BLaER1 treated with 17β-estradiol and CSF1 and Interleukin-3, amounts not matched to agents 10 nM and 100 nM (cell line): ENCODE data around the gene EGFL6.

Experiments
- H3K27ac ChIP-seq, 11 experiments: shearing (Covaris generic); formaldehyde crosslinking; 2 replicates each; pipeline ENCODE4 v1.8.1; 2022
- H3K27me3 ChIP-seq, 11 experiments: shearing (Covaris generic); formaldehyde crosslinking; 2 replicates each; pipeline ENCODE4 v1.8.1; 2022
- H3K36me3 ChIP-seq, 11 experiments: shearing (Covaris generic); formaldehyde crosslinking; 2 replicates each; pipeline ENCODE4 v1.8.1; 2022
- H3K4me1 ChIP-seq, 10 experiments: shearing (Covaris generic); formaldehyde crosslinking; 2 replicates each; pipeline ENCODE4 v1.8.1; 2022
- H3K4me2 ChIP-seq, 11 experiments: shearing (Covaris generic); formaldehyde crosslinking; 2 replicates each; pipeline ENCODE4 v1.8.1; 2022
- H3K4me3 ChIP-seq, 10 experiments: shearing (Covaris generic); formaldehyde crosslinking; 2 replicates each; pipeline ENCODE4 v1.8.1; 2022
- H3K9ac ChIP-seq, 11 experiments: shearing (Covaris generic); formaldehyde crosslinking; 2 replicates each; pipeline ENCODE4 v1.8.1; 2022
- H3K9me3 ChIP-seq, 11 experiments: shearing (Covaris generic); formaldehyde crosslinking; replicated peaks in 1 of 11; 2 replicates each; pipeline ENCODE4 v1.8.1; 2022
- H4K20me1 ChIP-seq, 11 experiments: shearing (Covaris generic); formaldehyde crosslinking; 2 replicates each; pipeline ENCODE4 v1.8.1; 2022
- Cebpa-rat ChIP-seq, 11 experiments: shearing (Covaris generic); IDR thresholded peaks; 2 replicates each; pipeline ENCODE4 v1.8.1; 2022

The EGFL6 gene

GRCh38 chrX:13579661-13580060 is 10.3 kb downstream of the EGFL6 start:
- no peak for TF ChIP-seq Cebpa-rat (IDR thresholded peaks at IDR 0.05)
- no peak overlapping the region for H3K4me3 ChIP-seq
- no peaks in the 10 kb centered on the region; a peak in 2 of 22 replicates for H4K20me1 ChIP-seq
- H3K4me1 ChIP-seq: no peaks in the 10 kb centered on the region
- peaks cover 80 to 90% (median 87%) of the 10 kb centered on the region in 11 experiments for H3K27me3 ChIP-seq
- H3K9me3 ChIP-seq: peaks cover 0 to 42% (median 6%) of the 10 kb centered on the region in 11 experiments; a peak in 7 of 22 replicates
- H3K36me3 ChIP-seq: no peaks in the 10 kb centered on the region
- no peak overlapping the region for H3K27ac ChIP-seq
- no peak overlapping the region for H3K9ac ChIP-seq
- H3K4me2 ChIP-seq: no peak overlapping the region

GRCh38 chrX:13581554-13581953 is 12.2 kb downstream of the EGFL6 start:
- H3K36me3 ChIP-seq: no peaks in the 10 kb centered on the region
- H3K4me2 ChIP-seq: no peak overlapping the region
- no peak for TF ChIP-seq Cebpa-rat (IDR thresholded peaks at IDR 0.05)
- H3K4me3 ChIP-seq: no peak overlapping the region
- H3K27me3 ChIP-seq: peaks cover 81 to 90% (median 87%) of the 10 kb centered on the region in 11 experiments
- H3K4me1 ChIP-seq: no peaks in the 10 kb centered on the region
- no peak overlapping the region for H3K27ac ChIP-seq
- no peaks in the 10 kb centered on the region; a peak in 3 of 22 replicates for H4K20me1 ChIP-seq
- H3K9me3 ChIP-seq: peaks cover 3 to 38% (median 12%) of the 10 kb centered on the region in 11 experiments; a peak in 18 of 22 replicates
- no peak overlapping the region for H3K9ac ChIP-seq

GRCh38 chrX:13587786-13588477 is 18.5 kb downstream of the EGFL6 start:
- Histone ChIP-seq H3K4me3 (no peak overlapping the region), H3K9me3 (peaks cover 7 to 39% (median 16%) of the 10 kb centered on the region in 11 experiments; a peak in 19 of 22 replicates), H3K36me3 (no peaks in the 10 kb centered on the region), H3K9ac (no peak overlapping the region), H3K27ac (no peak overlapping the region), H3K4me2 (no peak overlapping the region), H4K20me1 (no peaks in the 10 kb centered on the region; a peak in 3 of 22 replicates), H3K4me1 (no peaks in the 10 kb centered on the region), H3K27me3 (peaks cover 98 to 100% (median 99%) of the 10 kb centered on the region in 11 experiments)
- TF ChIP-seq Cebpa-rat (IDR thresholded peaks at IDR 0.05): no peak

GRCh38 chrX:13590207-13590606 is 20.8 kb downstream of the EGFL6 start:
- H3K9ac ChIP-seq: no peak overlapping the region
- TF ChIP-seq Cebpa-rat (IDR thresholded peaks at IDR 0.05): no peak
- H3K4me1 ChIP-seq: no peaks in the 10 kb centered on the region
- no peak overlapping the region for H3K4me2 ChIP-seq
- H4K20me1 ChIP-seq: no peaks in the 10 kb centered on the region; a peak in 1 of 22 replicates
- peaks cover 7 to 29% (median 16%) of the 10 kb centered on the region in 11 experiments; a peak in 19 of 22 replicates for H3K9me3 ChIP-seq
- H3K4me3 ChIP-seq: no peak overlapping the region
- H3K36me3 ChIP-seq: no peaks in the 10 kb centered on the region
- no peak overlapping the region for H3K27ac ChIP-seq
- H3K27me3 ChIP-seq: peaks cover 97 to 100% (median 98%) of the 10 kb centered on the region in 11 experiments

- Histone ChIP-seq H3K36me3 (no peaks in the 10 kb centered on the region), H3K4me1 (no peaks in the 10 kb centered on the region), H3K9me3 (peaks cover 7 to 26% (median 15%) of the 10 kb centered on the region in 11 experiments; a peak in 19 of 22 replicates), H3K27ac (no peak overlapping the region), H3K27me3 (peaks cover 97 to 100% (median 98%) of the 10 kb centered on the region in 11 experiments), H3K9ac (no peak overlapping the region), H3K4me2 (no peak overlapping the region), H4K20me1 (no peaks in the 10 kb centered on the region; a peak in 1 of 22 replicates), H3K4me3 (no peak overlapping the region)
- TF ChIP-seq Cebpa-rat (IDR thresholded peaks at IDR 0.05): no peak
Measured at GRCh38 chrX:13590914-13591313, 21.5 kb downstream of the EGFL6 start.

- Histone ChIP-seq H3K4me1 (no peaks in the 10 kb centered on the region), H3K27me3 (peaks cover 94 to 98% (median 96%) of the 10 kb centered on the region in 11 experiments), H3K9me3 (peaks cover 0 to 15% (median 8%) of the 10 kb centered on the region in 11 experiments; a peak in 14 of 22 replicates), H3K9ac (no peak overlapping the region), H3K27ac (no peak overlapping the region), H3K36me3 (no peaks in the 10 kb centered on the region), H3K4me3 (no peak overlapping the region), H4K20me1 (peaks cover 0 to 7% (median 0%) of the 10 kb centered on the region in 11 experiments; a peak in 3 of 22 replicates), H3K4me2 (no peak overlapping the region)
- TF ChIP-seq Cebpa-rat (IDR thresholded peaks at IDR 0.05): no peak
Measured at GRCh38 chrX:13597874-13598273, 28.5 kb downstream of the EGFL6 start.

- H3K4me1 ChIP-seq: no peaks in the 10 kb centered on the region
- H3K4me3 ChIP-seq: no peak overlapping the region
- H3K27me3 ChIP-seq: peaks cover 90 to 97% (median 94%) of the 10 kb centered on the region in 11 experiments
- no peak overlapping the region for H3K9ac ChIP-seq
- H4K20me1 ChIP-seq: peaks cover 0 to 7% (median 0%) of the 10 kb centered on the region in 11 experiments; a peak in 3 of 22 replicates
- no peaks in the 10 kb centered on the region for H3K36me3 ChIP-seq
- no peak for TF ChIP-seq Cebpa-rat (IDR thresholded peaks at IDR 0.05)
- H3K9me3 ChIP-seq: peaks cover 0 to 16% (median 9%) of the 10 kb centered on the region in 11 experiments; a peak in 14 of 22 replicates
- no peak overlapping the region for H3K4me2 ChIP-seq
- H3K27ac ChIP-seq: no peak overlapping the region
Measured at GRCh38 chrX:13598877-13599276, 29.5 kb downstream of the EGFL6 start.

- peaks cover 0 to 16% (median 9%) of the 10 kb centered on the region in 11 experiments; a peak in 14 of 22 replicates for H3K9me3 ChIP-seq
- H3K9ac ChIP-seq: no peak overlapping the region
- peaks cover 90 to 97% (median 94%) of the 10 kb centered on the region in 11 experiments for H3K27me3 ChIP-seq
- H3K4me2 ChIP-seq: no peak overlapping the region
- peaks cover 0 to 7% (median 0%) of the 10 kb centered on the region in 11 experiments; a peak in 3 of 22 replicates for H4K20me1 ChIP-seq
- H3K4me1 ChIP-seq: no peaks in the 10 kb centered on the region
- H3K36me3 ChIP-seq: no peaks in the 10 kb centered on the region
- no peak overlapping the region for H3K27ac ChIP-seq
- H3K4me3 ChIP-seq: no peak overlapping the region
- no peak for TF ChIP-seq Cebpa-rat (IDR thresholded peaks at IDR 0.05)
Measured at GRCh38 chrX:13599491-13599890, 30.1 kb downstream of the EGFL6 start.

- Histone ChIP-seq H3K27ac (no peak overlapping the region), H3K9me3 (peaks cover 0 to 15% (median 9%) of the 10 kb centered on the region in 11 experiments; a peak in 14 of 22 replicates), H3K36me3 (no peaks in the 10 kb centered on the region), H3K27me3 (peaks cover 95 to 100% (median 98%) of the 10 kb centered on the region in 11 experiments), H3K4me1 (no peaks in the 10 kb centered on the region), H3K4me3 (no peak overlapping the region), H3K4me2 (no peak overlapping the region), H4K20me1 (peaks cover 0 to 5% (median 0%) of the 10 kb centered on the region in 11 experiments; a peak in 1 of 22 replicates), H3K9ac (no peak overlapping the region)
- TF ChIP-seq Cebpa-rat (IDR thresholded peaks at IDR 0.05): no peak
Measured at GRCh38 chrX:13605611-13606010, 36.2 kb downstream of the EGFL6 start.
